HG03108 (cell line): ENCODE results near the gene HINFP.
"Not testable (repeated sequence)": the region's sequence is repeated elsewhere in the genome, so short reads cannot be mapped to it uniquely, and the experiment has no call there.

Source experiments
- ATAC-seq: cut with Tn5 transposase; IDR thresholded peaks from one replicate; pipeline ENCODE4 v1.9.1; 2021; ENCODE audit warnings: moderate library complexity; ENCODE audit not compliant: unreplicated experiment

The HINFP gene

GRCh38 chr11:119117004-119117706 lies 4.2 kb upstream of the HINFP start:
- no peak for ATAC-seq

- ATAC-seq: no peak
Observed at GRCh38 chr11:119118227-119118626, 3.2 kb upstream of the HINFP start.

GRCh38 chr11:119118946-119119345 lies 2.4 kb upstream of the HINFP start:
- ATAC-seq: no peak

- no peak for ATAC-seq
Observed at GRCh38 chr11:119120639-119121007, 757 bp upstream of the HINFP start.

- peak; percentile 3 for ATAC-seq
Observed at GRCh38 chr11:119121811-119122124, 388 bp downstream of the HINFP start.

GRCh38 chr11:119125821-119126220 lies 4.4 kb downstream of the HINFP start:
- no peak for ATAC-seq

GRCh38 chr11:119126675-119127268 lies 5.4 kb downstream of the HINFP start:
- ATAC-seq: no peak

- no peak for ATAC-seq
Observed at GRCh38 chr11:119130662-119131061, 9.3 kb downstream of the HINFP start.

- ATAC-seq: no peak
Observed at GRCh38 chr11:119134389-119134978, 13.1 kb downstream of the HINFP start.

- not testable (repeated sequence) for ATAC-seq
Observed at GRCh38 chr11:119139276-119139675, 17.9 kb downstream of the HINFP start.

- ATAC-seq: no peak
Observed at GRCh38 chr11:119144825-119145486, 23.6 kb downstream of the HINFP start.

GRCh38 chr11:119145551-119145950 lies 24.2 kb downstream of the HINFP start:
- ATAC-seq: no peak

GRCh38 chr11:119147604-119148333 lies 26.4 kb downstream of the HINFP start:
- no peak for ATAC-seq

GRCh38 chr11:119148720-119149017 lies 27.3 kb downstream of the HINFP start:
- ATAC-seq: no peak

- ATAC-seq: no peak
Observed at GRCh38 chr11:119149018-119149785, 27.8 kb downstream of the HINFP start, which contains the start of gene ABCG4. Gene ABCG4, plus strand, starts transcription at chr11:119149052. Its CDS starts 914 bp downstream, at chr11:119149966.

GRCh38 chr11:119149786-119150275 lies 28.5 kb downstream of the HINFP start:
- no peak for ATAC-seq

GRCh38 chr11:119152043-119152442 lies 30.7 kb downstream of the HINFP start:
- ATAC-seq: no peak

GRCh38 chr11:119152604-119153003 lies 31.2 kb downstream of the HINFP start:
- no peak for ATAC-seq

GRCh38 chr11:119153049-119153818 lies 31.9 kb downstream of the HINFP start:
- no peak for ATAC-seq

GRCh38 chr11:119154178-119154577 lies 32.8 kb downstream of the HINFP start:
- ATAC-seq: no peak
